A172 (cell line): Measurements from ENCODE around the gene CNPPD1. TPM values are rescaled to one million over a fixed set of nuclear protein-coding genes. Genes with fewer than 3 reads are reported as not detected.

Source experiments
- DNase-seq: peaks from one replicate; pipeline ENCODE4 v3.0.0-alpha.2; 2015; ENCODE audit warnings: low spot score
- total RNA-seq: library from RNA; depleted of rRNA; stranded (reverse); fragments of >200 nt; shearing (Covaris generic); gene quantifications from 2 replicates; pipeline ENCODE4 v1.2.3, GENCODE V29; 2014; rRNA removed

CNPPD1 gene
- total RNA-seq, 1 experiment from 2014 or later = 36.7 TPM

GRCh38 chr2:219122202-219122980 is 54.3 kb downstream of the CNPPD1 start:
- no peak for DNase-seq

Other genes with a start within 250 kb of the CNPPD1 start
- gene CDK5R2, start 217.3 kb downstream of the CNPPD1 start, total RNA-seq = 0.03 and 0.57 TPM in 2 replicates
- gene FEV, start 191.7 kb downstream of the CNPPD1 start, total RNA-seq = not detected in 2 replicates
- not detected in 2 replicates for gene CRYBA2, start 183.5 kb downstream of the CNPPD1 start, total RNA-seq
- gene CFAP65, start 135.4 kb downstream of the CNPPD1 start, total RNA-seq = 0.26 and 0.55 TPM in 2 replicates
- 0.03 TPM in 1 of 2 replicates, not detected in the other for gene IHH, start 116.0 kb downstream of the CNPPD1 start, total RNA-seq
- 20.9 and 22.2 TPM in 2 replicates for gene NHEJ1, start 16.1 kb downstream of the CNPPD1 start, total RNA-seq
- gene SLC23A3, start 6.9 kb downstream of the CNPPD1 start, total RNA-seq = 0.19 and 0.67 TPM in 2 replicates
- gene RETREG2, start 1.4 kb upstream of the CNPPD1 start, total RNA-seq = 120 and 125 TPM in 2 replicates
- 44.1 and 57.6 TPM in 2 replicates for gene ZFAND2B, start 29.9 kb upstream of the CNPPD1 start, total RNA-seq
- gene ABCB6, start 42.0 kb upstream of the CNPPD1 start, total RNA-seq = 41.2 and 41.9 TPM in 2 replicates
- gene ATG9A, start 52.7 kb upstream of the CNPPD1 start, total RNA-seq = 59.0 and 60.7 TPM in 2 replicates
- 23.6 and 24.7 TPM in 2 replicates for gene ANKZF1, start 52.9 kb upstream of the CNPPD1 start, total RNA-seq
- 9.6 and 12.1 TPM in 2 replicates for gene GLB1L, start 68.5 kb upstream of the CNPPD1 start, total RNA-seq
- 16.3 and 23.1 TPM in 2 replicates for gene STK16, start 68.6 kb upstream of the CNPPD1 start, total RNA-seq
- gene TUBA4B, start 76.3 kb upstream of the CNPPD1 start, total RNA-seq = not detected in 2 replicates
- gene TUBA4A, start 77.0 kb upstream of the CNPPD1 start, total RNA-seq = 106 and 115 TPM in 2 replicates
- gene DNAJB2, start 102.4 kb upstream of the CNPPD1 start, total RNA-seq = 27.5 and 40.7 TPM in 2 replicates
- 19.3 and 31.5 TPM in 2 replicates for gene PTPRN, start 132.5 kb upstream of the CNPPD1 start, total RNA-seq
- not detected in 2 replicates for gene RESP18, start 155.8 kb upstream of the CNPPD1 start, total RNA-seq
- 81.7 and 91.5 TPM in 2 replicates for gene DNPEP, start 211.0 kb upstream of the CNPPD1 start, total RNA-seq
- 30.0 and 34.5 TPM in 2 replicates for gene DES, start 241.5 kb upstream of the CNPPD1 start, total RNA-seq